Adrenal gland (tissue), 5 donors: ENCODE data around the gene AGBL1.

Source experiments
- POLR2A ChIP-seq, 2 donors: fragments of 450-650 bp; IDR thresholded peaks; one replicate each; pipeline ENCODE4 v1.6.1; 2017; ENCODE audit warnings: antibody characterized with exemption in 2 of 2, mild to moderate bottlenecking in 2 of 2, moderate library complexity in 1 of 2
- TF ChIP-seq, protein P1 (sequence below), 6 experiments: fragments of 450-650 bp in 4 of 6; fragments of 200-600 bp in 2 of 6; sonication (generic) in 1 of 6; IDR thresholded peaks; 1 replicate in 5 of 6; 2 replicates in 1 of 6; pipeline versions ENCODE4 v1.5.1 to v1.8.0; 2016 to 2021; ENCODE audit warnings: antibody characterized with exemption in 6 of 6, mild to moderate bottlenecking in 2 of 6, moderate library complexity in 1 of 6
- donor health status: DM: no; HTN: no; CAD: no.

DNA sequence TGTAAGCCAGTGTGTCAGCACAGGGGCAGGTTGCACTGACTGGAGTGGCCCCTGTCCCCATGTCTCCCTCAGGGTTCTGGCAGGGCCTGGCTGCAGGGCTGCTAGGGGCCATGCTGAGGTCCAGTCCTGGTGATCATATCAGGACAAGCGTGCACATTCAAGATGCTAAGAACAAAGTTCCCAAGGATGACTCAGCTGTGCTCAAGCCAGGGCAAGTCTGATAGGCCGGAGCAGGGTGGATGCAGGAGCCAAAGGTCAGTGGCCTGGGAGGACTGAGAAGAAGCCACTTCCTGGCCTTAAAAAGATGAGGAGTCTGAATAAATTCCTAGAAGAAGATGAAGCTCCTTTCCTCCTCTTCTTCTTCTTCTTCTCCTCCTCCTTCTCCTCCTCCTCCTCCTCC is 353.2 kb downstream of the AGBL1 start:
- TF ChIP-seq, protein P1, sequence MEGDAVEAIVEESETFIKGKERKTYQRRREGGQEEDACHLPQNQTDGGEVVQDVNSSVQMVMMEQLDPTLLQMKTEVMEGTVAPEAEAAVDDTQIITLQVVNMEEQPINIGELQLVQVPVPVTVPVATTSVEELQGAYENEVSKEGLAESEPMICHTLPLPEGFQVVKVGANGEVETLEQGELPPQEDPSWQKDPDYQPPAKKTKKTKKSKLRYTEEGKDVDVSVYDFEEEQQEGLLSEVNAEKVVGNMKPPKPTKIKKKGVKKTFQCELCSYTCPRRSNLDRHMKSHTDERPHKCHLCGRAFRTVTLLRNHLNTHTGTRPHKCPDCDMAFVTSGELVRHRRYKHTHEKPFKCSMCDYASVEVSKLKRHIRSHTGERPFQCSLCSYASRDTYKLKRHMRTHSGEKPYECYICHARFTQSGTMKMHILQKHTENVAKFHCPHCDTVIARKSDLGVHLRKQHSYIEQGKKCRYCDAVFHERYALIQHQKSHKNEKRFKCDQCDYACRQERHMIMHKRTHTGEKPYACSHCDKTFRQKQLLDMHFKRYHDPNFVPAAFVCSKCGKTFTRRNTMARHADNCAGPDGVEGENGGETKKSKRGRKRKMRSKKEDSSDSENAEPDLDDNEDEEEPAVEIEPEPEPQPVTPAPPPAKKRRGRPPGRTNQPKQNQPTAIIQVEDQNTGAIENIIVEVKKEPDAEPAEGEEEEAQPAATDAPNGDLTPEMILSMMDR (IDR thresholded peaks at IDR 0.05), result no peak
- TF ChIP-seq POLR2A (IDR thresholded peaks at IDR 0.05), result no peak
